Iris pigment epithelial cell (primary cell): ENCODE data around the gene CYP39A1.

Experiments used
- DNase-seq: peaks from one replicate; pipeline ENCODE4 v3.0.0-alpha.2; 2011; ENCODE audit warnings: low read depth

The CYP39A1 gene, protein sequence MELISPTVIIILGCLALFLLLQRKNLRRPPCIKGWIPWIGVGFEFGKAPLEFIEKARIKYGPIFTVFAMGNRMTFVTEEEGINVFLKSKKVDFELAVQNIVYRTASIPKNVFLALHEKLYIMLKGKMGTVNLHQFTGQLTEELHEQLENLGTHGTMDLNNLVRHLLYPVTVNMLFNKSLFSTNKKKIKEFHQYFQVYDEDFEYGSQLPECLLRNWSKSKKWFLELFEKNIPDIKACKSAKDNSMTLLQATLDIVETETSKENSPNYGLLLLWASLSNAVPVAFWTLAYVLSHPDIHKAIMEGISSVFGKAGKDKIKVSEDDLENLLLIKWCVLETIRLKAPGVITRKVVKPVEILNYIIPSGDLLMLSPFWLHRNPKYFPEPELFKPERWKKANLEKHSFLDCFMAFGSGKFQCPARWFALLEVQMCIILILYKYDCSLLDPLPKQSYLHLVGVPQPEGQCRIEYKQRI

DNA sequence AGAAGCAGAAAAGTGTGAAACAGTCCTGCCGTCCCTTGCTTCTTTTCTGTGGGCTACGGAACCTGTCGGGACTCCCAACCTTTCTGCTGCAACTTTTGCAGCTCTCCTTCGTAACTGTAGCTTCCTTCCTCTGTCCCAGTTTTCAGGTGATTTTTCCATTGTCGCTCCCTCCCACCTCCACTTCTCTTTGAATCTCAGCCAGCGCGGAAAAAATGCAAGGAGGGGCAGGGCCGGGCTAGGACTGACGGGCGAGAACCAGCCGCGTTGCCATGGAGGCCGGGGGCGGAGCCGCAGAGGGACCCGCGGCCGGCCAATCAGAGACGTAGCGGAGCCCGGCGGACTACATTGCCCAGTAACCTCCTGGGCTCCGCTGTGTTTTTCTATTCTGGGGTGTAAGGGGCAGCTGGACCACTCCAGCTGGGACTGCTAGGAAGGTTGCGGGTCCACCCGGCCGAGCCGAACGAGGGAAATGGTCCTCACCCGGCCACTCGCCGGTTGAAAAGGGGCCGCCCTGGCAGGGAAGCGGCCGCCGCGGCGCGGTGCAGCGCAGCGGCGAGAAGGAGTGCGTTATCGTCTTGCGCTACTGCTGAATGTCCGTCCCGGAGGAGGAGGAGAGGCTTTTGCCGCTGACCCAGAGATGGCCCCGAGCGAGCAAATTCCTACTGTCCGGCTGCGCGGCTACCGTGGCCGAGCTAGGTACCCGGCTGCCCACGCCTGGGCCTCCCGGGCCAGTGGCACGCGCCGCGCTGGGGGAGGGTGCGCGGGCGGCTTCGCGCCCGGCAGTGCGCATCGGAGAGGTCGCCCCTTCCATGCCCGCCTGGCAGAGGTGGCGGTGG, at the start of gene CYP39A1, which contains the start of gene SLC25A27:
Gene CYP39A1, minus strand, starts transcription at position 216 of the 836 bp plus-strand sequence. CDS start 236 bp downstream, outside the sequence.
Gene SLC25A27, plus strand, starts transcription at position 373 of the 836 bp plus-strand sequence. Its CDS starts 218 bp downstream, at position 591.
- DNase-seq: peak; percentile 92

DNA sequence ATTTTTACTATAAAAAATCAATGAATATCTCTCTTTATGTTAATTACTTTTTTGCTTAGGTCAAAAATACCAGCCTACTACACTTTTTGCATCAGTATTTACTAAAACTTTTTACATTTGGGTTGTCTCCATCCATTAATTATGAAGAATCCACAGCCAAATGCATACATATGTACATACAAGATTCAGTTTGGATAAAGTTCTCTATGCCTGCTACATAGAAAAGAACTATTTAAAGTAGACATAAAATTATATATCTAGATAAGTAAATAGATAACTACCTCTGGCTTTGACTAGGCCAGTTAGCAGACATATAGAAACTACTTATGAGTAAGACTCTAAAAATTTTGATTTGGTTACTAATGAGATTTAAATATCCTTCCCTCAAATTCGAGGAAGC, 47.4 kb upstream of the CYP39A1 start:
- no peak for DNase-seq

DNA sequence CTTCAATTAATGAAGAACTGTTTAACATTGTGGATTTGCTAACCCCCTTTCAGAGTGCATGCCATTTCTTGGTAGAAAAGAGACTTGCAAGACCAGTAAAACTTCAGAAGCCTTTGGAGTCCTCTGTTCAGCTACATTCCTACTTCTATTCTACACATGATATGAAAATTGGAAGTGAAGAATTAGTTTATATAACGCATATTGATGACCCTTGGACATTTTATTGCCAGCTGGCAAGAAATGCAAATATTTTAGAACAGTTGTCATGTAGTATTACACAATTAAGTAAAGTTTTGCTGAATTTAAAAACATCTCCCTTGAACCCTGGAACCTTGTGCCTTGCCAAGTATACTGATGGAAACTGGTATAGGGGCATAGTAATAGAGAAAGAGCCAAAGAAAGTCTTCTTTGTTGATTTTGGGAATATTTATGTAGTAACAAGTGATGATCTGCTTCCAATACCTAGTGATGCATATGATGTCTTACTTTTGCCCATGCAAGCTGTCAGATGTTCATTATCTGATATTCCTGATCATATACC, 38.4 kb upstream of the CYP39A1 start:
- no peak for DNase-seq

DNA sequence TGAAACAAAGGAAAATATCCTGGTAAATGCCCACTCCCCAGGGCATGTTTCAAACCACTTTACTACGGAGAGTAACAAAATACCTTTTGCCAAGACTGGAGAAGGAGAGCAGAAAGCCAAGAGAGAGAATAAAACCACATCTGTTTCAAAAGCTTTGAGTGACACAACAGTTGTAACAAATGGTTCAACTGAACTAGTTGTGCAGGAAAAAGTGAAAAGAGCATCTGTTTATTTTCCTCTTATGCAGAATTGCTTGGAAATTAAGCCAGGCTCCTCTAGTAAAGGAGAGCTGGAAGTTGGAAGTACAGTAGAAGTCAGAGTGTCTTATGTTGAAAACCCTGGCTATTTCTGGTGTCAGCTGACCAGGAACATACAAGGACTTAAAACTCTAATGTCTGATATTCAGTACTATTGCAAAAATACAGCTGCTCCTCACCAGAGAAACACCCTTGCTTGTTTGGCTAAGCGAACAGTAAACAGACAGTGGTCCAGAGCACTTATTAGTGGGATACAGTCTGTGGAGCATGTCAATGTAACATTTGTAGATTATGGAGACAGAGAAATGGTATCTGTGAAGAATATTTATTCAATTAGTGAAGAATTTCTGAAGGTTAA, 37.6 kb upstream of the CYP39A1 start:
- no peak for DNase-seq

DNA sequence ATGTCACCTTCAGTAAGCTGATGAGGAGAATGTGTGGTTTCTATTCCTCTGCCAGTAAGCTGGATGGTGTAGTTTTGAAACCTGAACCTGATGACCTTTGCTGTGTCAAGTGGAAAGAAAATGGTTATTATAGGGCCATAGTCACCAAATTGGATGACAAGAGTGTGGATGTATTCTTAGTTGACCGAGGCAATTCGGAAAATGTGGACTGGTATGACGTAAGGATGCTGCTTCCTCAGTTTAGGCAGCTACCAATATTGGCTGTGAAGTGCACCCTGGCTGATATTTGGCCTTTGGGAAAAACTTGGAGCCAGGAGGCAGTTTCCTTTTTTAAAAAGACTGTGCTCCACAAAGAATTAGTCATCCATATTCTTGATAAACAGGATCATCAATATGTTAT, 37.0 kb upstream of the CYP39A1 start:
- DNase-seq: no peak

DNA sequence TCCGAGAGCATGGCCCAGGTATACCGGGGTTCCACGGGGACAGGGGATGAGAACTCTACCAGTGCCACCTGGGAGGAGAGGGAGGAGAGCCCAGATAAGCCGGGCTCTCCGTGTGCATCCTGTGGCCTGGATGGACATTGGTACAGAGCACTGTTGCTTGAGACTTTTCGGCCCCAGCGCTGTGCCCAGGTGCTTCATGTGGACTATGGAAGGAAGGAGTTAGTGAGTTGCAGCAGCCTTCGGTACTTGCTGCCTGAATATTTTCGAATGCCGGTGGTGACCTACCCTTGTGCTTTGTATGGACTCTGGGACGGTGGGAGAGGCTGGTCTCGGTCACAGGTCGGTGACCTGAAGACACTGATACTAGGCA, 36.3 kb upstream of the CYP39A1 start:
- no peak for DNase-seq

DNA sequence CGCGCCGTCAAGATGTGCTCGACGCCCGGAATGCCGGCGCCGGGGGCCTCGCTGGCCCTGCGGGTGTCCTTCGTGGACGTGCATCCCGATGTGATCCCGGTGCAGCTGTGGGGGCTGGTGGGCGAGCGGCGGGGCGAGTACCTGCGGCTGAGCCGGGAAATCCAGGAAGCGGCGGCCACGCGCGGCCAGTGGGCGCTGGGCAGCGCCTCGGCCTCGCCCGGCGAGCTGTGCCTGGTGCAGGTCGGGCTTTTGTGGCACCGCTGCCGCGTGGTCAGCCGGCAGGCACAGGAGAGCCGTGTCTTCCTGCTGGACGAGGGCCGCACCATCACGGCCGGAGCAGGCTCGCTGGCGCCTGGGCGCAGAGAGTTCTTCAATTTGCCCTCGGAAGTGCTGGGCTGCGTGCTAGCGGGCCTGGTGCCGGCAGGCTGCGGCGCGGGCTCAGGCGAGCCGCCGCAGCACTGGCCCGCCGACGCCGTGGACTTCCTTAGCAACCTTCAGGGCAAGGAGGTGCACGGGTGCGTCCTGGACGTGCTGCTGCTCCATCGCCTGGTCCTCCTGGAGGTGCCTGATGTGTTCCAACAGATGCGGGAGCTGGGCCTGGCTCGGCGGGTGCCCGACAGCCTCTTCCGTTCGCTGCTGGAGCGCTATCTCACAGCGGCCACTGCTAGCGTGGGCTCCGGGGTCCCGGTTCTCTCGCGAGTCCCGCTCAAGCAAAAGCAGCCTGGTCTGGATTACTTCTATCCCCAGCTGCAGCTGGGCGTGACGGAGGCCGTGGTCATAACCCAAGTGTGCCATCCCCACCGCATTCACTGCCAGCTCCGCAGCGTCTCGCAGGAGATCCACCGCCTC, 35.7 kb upstream of the CYP39A1 start:
- DNase-seq: no peak

DNA sequence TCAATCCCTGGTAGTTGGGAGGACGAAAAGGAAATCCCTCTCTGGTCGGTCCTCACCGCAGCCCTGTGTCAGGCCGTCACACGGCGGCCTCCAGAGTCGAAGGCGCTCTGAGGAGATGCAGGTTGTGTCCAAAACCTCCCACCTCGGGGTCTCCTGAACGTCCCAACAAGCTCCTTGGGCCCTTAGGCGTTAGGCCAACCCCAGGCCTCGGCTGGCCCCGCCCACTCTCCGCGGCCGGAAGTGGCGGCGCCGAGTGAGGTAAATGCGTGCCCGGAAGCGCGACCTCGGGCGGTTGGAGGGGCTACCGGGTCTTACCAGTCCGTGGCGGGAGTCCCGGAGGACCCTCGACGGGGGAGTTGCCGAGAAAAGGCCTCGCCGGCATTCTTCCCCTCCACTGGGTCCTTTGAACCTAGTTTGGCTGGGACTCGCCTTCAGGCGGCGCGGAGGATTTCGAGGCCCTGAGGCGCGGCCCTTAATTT, 35.0 kb upstream of the CYP39A1 start, which contains the start of gene TDRD6:
Gene TDRD6, plus strand, starts transcription at position 267 of the 479 bp plus-strand sequence. CDS start 244 bp downstream, outside the sequence.
- DNase-seq: no peak

DNA sequence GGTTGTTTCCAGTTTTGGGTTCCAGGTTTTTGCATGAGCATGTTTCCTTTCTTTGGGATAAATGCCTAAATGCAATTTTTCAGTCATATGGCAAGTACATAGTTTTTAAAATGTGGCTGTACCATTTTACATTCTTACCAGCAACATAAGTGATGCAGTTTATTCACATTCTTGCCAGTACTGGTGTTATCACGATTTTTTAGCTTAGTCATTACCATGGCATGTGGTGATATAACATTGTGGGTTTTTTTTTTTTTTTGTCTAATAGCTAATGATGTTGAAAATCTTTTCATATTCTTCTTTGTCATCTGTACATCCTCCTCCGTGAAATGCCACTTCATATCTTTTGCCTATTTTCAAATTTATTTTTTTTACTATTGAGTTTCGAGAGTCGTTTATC, 32.2 kb upstream of the CYP39A1 start:
- DNase-seq: peak; percentile 72

DNA sequence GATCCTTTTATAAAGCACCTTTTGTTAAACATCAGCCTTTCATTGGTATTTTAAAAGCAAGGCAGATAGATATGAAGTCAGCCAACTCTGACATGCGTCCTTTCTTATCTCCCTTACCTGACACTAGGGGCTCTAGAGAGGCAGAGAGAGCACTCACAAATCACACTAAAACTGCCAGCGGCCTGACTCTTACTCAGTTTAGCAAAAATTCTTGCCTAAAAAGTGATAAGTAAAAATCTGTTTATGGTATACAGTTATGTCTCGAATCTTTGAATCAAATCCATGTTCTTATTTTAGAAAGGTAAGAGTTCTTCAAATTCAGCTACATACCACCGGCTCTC, 24.7 kb upstream of the CYP39A1 start:
- DNase-seq: peak; percentile 10

DNA sequence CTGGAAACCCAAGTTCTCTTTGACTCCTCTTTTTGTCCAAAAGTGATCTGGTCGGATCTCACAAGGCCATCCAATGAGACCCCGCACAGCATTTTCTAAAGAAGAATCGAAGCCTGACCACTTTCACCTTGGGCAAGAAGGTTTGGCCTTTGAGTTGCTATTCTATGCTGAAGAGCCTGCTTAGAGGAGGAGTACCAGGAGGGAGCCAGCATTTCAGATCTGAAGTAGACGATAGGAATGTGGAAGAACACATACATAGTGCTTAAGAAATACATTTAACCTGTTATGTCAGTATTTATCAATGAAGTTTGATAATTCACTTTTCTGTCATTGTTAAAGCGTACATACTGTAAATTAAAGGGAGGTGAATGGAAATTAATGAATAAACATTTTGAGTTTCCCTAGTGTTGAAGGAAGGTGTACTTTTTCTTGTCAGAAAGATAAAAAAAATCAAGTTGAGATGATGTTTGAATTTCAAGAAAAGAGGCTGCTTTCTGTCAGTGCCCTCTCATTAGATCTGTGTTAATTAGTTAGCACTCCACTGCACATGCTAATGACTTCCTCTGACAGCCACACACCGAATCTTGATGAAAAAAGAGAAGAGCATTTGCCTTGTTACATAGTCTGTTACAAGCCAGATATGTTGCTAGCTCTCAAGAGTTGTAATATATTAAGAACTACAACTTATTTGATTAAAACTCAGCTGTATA, 24.1 kb upstream of the CYP39A1 start:
- DNase-seq: no peak

DNA sequence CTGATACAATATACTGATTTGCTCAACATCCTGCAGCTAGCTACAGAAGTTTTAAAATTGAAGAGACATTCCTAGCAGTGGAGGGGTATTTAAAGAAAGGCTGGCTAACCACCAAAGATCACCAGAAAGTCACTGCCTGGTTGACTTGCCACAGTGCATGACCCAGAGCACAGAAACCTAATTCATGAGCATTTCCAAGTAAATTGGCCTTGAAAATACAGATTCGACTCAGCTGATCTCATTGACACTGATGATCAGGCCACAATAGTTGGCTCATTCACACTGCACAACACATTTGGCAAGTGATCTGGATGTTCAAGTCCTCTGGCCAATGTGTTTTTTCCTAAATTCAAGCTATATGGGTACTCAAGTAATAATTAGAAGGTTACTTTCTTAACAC, 21.8 kb upstream of the CYP39A1 start:
- no peak for DNase-seq

DNA sequence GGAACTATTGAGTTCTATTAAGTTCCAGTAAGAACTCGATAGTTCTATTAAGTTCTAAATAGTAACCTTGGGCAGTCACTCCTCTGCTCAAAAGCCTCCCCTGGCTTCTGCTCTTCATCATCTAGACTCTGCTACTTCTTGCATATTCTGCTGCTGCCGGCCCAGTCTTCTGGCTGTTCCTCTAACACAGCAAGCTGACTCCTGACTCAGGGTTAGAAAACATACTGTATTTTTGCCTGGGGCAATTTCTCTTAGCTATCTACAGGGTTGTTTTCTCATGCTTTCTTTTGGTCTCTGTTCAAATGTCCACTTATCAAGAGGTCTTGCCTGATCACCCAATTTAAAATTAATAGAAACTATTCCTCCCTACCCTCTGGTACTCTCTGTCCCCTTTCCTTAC, 14.8 kb upstream of the CYP39A1 start:
- DNase-seq: no peak

DNA sequence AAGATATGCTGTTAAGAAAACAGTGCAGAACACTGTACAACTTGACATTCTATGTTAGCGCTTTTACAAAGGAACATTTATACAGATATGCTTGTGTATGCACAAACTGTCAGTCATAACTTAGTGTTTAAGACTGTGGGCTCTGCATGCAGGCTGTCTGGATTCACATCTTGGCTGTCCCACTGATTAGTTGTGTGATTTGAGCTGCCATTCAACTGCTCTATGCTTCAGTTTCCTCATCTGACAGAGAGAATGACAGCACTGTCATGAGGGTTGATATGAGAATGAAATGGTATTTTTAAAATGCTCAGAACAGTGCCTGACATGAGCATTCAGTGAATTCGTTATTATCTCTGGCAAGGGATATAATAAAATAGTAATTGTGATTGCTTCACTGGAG, 8.9 kb upstream of the CYP39A1 start:
- no peak for DNase-seq

DNA sequence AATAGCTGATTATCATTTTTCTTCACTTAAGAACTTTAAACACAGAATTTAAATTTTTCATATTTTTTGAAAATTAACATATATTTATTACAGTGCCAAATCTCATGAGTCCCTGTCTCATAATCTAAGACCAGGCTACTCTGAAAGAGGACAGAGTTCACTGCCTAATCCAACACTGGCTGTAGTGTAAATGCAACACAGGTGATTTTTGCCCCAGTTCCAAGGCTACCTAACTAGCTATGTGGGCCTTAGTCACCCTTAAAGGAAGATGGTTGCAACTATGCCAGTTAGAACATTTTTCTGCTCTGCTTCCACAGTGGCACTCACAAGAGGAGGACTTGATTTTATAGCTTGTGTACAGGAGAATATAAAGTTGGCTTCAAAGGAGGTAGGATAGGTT, 5.0 kb upstream of the CYP39A1 start:
- no peak for DNase-seq

DNA sequence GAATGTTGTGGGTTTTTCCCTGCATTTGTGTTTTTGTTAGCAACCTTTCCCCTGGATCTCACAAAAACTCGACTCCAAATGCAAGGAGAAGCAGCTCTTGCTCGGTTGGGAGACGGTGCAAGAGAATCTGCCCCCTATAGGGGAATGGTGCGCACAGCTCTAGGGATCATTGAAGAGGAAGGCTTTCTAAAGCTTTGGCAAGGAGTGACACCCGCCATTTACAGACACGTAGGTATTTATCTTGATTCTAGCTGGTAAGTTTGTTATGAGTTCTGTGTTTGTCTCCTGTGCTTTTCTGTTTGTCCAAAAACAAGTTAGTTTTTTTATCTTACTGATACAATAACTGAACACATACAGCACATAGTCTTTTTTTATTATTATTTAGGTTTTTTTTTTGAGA, 3.2 kb upstream of the CYP39A1 start:
- no peak for DNase-seq

DNA sequence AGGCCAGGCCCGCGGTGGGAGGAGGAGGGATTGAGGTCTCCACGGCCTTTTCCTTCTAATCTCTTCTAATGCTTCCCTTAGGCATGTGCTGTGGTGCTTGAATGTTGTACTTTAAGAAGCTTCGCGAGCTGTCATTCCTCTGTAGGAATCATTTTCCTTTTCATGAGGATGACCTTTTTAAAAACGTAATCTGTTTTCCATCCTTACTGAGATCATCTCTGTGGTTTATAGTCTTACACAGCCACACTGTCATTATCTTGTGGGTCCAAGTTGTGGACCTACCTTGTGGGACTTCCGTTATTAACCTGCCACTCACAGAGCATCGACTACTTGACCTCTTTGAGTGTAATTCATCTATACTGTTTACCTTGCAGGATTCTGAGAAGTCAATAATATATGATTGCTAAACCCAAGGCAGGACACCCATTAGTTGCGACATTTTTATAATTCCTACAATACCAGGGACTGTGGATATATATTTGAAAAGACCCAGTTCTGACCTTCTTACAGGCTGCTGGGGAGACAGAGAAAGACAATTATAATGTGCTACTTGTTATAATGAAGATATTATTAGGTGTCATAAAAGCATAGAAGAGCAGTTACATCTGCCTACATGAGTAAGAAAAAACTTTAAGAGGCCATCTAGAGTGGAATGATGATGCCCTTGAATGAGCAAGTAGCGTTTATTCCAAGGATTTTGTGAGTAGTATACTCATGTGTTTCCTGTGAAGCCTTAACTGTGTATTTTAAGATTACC, 999 bp upstream of the CYP39A1 start:
- DNase-seq: no peak

DNA sequence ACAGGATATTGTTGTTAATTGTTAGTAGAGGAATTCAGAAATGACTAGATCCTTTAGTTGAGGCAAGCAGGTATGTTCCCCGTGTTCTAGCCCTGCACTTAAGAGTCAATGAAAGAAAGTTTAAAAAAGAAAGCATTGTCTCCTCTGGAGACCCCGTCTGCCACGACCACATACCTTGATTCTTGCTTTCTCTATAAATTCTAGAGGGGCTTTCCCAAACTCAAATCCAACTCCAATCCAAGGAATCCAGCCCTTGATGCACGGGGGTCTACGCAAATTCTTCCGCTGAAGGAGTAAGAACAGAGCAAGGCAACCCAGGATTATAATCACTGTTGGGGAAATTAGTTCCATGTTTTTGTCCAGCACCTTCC, 401 bp downstream of the CYP39A1 start:
- DNase-seq: no peak

DNA sequence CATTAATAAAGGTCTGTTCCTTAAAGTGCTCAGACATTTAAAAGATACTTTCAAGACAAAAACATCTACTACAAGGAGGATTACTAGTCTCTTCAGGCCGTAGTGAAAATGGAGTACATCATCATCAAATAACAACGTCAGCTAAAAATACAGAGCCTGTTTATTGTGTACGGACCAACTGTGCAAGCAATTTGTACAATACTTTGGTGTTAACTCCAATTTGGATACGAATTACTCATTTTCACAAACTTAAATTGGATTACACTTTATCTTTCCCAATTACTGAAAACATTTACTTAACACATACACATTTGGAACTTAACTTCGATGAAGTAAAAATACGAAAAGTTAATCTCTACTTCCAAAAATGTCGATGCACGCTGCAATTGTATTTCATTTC, 802 bp downstream of the CYP39A1 start:
- peak; percentile 17 for DNase-seq

DNA sequence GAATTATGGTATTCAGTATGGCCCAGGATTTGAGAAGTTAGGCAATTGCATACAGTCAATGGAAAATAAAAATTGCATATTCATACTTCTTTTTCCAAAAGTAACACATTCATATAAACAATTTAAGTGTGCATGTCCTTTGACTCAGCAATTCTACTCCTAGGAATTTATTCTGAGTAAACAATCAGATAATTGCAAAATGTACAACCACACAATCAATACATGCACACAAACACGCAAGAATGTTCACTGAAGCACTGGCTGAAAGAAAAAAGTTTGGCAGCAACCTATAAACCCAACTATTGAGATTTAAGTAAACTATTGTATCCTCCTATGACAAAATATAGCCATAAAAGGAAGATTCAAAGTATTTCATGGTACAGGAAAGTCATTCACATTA, 1.6 kb downstream of the CYP39A1 start:
- peak; percentile 74 for DNase-seq
